ENCODE results near the gene TBCC. TPM values are rescaled to one million over a fixed set of nuclear protein-coding genes. Genes with fewer than 3 reads are reported as not detected.
A peak's percentile ranks its signal among the peaks of the same experiment; 100 is the strongest.
"Not testable (repeated sequence)": the region's sequence is repeated elsewhere in the genome, so short reads cannot be mapped to it uniquely, and the experiment has no call there.

TBCC gene
- total RNA-seq, 2 experiments from 2014 or later = 78.0 to 136 TPM

GRCh38 chr6:42777126-42777822, 31.4 kb upstream of the TBCC start:
- peaks cover 89% of the 10 kb centered on the region for H3K4me1 ChIP-seq (ENCODE audit: insufficient read depth, low read length, poor library complexity, severe bottlenecking)
- H2AFZ ChIP-seq (ENCODE audit: low read length) = peak overlapping the region; percentile 9; the same call in 1 of the 2 replicates
- TF ChIP-seq CTCF (conservative IDR thresholded peaks at IDR 0.05; ENCODE audit: low read length) (no peak), EZH2phosphoT487 (IDR thresholded peaks at IDR 0.05; ENCODE audit: borderline replicate concordance, low read depth, low read length) (no peak)
- ChIA-PET POLR2A (interaction anchor here (0.7 to 27.1 kb wide), 4 partner anchors 15 to 51 kb away, joined by 3 to 494 read pairs (median 6); partner anchors contain the start of gene TBCC), CTCF (ENCODE audit: unreplicated experiment) (no interaction called here)
- peak; percentile 75 for DNase-seq (ENCODE audit: low spot score)
- H3K4me2 ChIP-seq (ENCODE audit: low read length) = peak overlapping the region; percentile 75
- peaks cover 73% of the 10 kb centered on the region; the same call in 1 of the 2 replicates for H3K79me2 ChIP-seq (ENCODE audit: insufficient read depth, low read depth, low read length)
- H3K9me3 ChIP-seq (ENCODE audit: low read length) = no peaks in the 10 kb centered on the region
- H4K20me1 ChIP-seq (ENCODE audit: insufficient read depth, low read length) = no peaks in the 10 kb centered on the region
- BruUV-seq (replicated peaks) = no TSS peak
- intact Hi-C loops (cut with micrococcal nuclease; ENCODE audit: unreplicated experiment) = no loop called here
- peak overlapping the region; percentile 38 for H3K4me3 ChIP-seq (ENCODE audit: low read depth, low read length, poor library complexity, severe bottlenecking)
- H3K9me2 ChIP-seq (ENCODE audit: insufficient read depth, low read length) = no peaks in the 10 kb centered on the region
- no peaks in the 10 kb centered on the region for H3K36me3 ChIP-seq (ENCODE audit: insufficient read depth, low read length)
- H3K27ac ChIP-seq (ENCODE audit: low read depth, low read length, poor library complexity, severe bottlenecking) = peak overlapping the region; percentile 92

- H3K36me3 ChIP-seq (ENCODE audit: insufficient read depth, low read length); H3K9me3 ChIP-seq (ENCODE audit: low read length); H4K20me1 ChIP-seq (ENCODE audit: insufficient read depth, low read length); intact Hi-C loops (cut with micrococcal nuclease; ENCODE audit: unreplicated experiment); H3K9me2 ChIP-seq (ENCODE audit: insufficient read depth, low read length); BruUV-seq (replicated peaks): not testable (repeated sequence)
- Histone ChIP-seq H3K4me1 (ENCODE audit: insufficient read depth, low read length, poor library complexity, severe bottlenecking) (peaks cover 95% of the 10 kb centered on the region), H3K27ac (ENCODE audit: low read depth, low read length, poor library complexity, severe bottlenecking) (peak overlapping the region; percentile 92), H3K4me2 (ENCODE audit: low read length) (peak overlapping the region; percentile 70), H3K79me2 (ENCODE audit: insufficient read depth, low read depth, low read length) (peaks cover 68% of the 10 kb centered on the region; the same call in 1 of the 2 replicates), H3K4me3 (ENCODE audit: low read depth, low read length, poor library complexity, severe bottlenecking) (peak overlapping the region; percentile 40), H2AFZ (ENCODE audit: low read length) (peak overlapping the region; percentile 29; the same call in 1 of the 2 replicates)
- ChIA-PET POLR2A (interaction anchor here (1.3 to 27.1 kb wide), 3 partner anchors 11 to 105 kb away, joined by 6 to 494 read pairs (median 7); partner anchors contain the start of genes RPL7L1 and TBCC), CTCF (ENCODE audit: unreplicated experiment) (interaction anchor here (1.0 kb wide), 1 partner anchor 32 kb away, joined by 3 read pairs; no protein-coding TSS in a partner anchor)
- DNase-seq (ENCODE audit: low spot score) = peak; percentile 62
Observed at GRCh38 chr6:42774821-42775487, 29.1 kb upstream of the TBCC start.

GRCh38 chr6:42774201-42774600, 28.3 kb upstream of the TBCC start:
- CTCF ChIA-PET (ENCODE audit: unreplicated experiment) = no interaction called here

More at GRCh38 chr6:42774201-42774600, 28.3 kb upstream of the TBCC start:
- peak overlapping the region; percentile 70 for H3K4me2 ChIP-seq (ENCODE audit: low read length)
- no peak for DNase-seq (ENCODE audit: low spot score)
- H3K36me3 ChIP-seq (ENCODE audit: insufficient read depth, low read length) = no peaks in the 10 kb centered on the region
- peak overlapping the region; percentile 92 for H3K27ac ChIP-seq (ENCODE audit: low read depth, low read length, poor library complexity, severe bottlenecking)
- H2AFZ ChIP-seq (ENCODE audit: low read length) = peak overlapping the region; percentile 29; the same call in 1 of the 2 replicates
- intact Hi-C loops (cut with micrococcal nuclease; ENCODE audit: unreplicated experiment) = no loop called here
- peaks cover 95% of the 10 kb centered on the region for H3K4me1 ChIP-seq (ENCODE audit: insufficient read depth, low read length, poor library complexity, severe bottlenecking)
- no TSS peak for BruUV-seq (replicated peaks)
- H3K79me2 ChIP-seq (ENCODE audit: insufficient read depth, low read depth, low read length) = peaks cover 61% of the 10 kb centered on the region; the same call in 1 of the 2 replicates
- H4K20me1 ChIP-seq (ENCODE audit: insufficient read depth, low read length) = no peaks in the 10 kb centered on the region
- no peaks in the 10 kb centered on the region for H3K9me3 ChIP-seq (ENCODE audit: low read length)
- H3K4me3 ChIP-seq (ENCODE audit: low read depth, low read length, poor library complexity, severe bottlenecking) = peak overlapping the region; percentile 40
- POLR2A ChIA-PET = interaction anchor here (7.1 to 27.1 kb wide), 2 partner anchors 7 to 27 kb away, joined by 67 to 494 read pairs; partner anchors contain the start of genes BICRAL and TBCC
- H3K9me2 ChIP-seq (ENCODE audit: insufficient read depth, low read length) = no peaks in the 10 kb centered on the region
- no peak for TF ChIP-seq EZH2phosphoT487 (IDR thresholded peaks at IDR 0.05; ENCODE audit: borderline replicate concordance, low read depth, low read length)
- no peak for TF ChIP-seq CTCF (conservative IDR thresholded peaks at IDR 0.05; ENCODE audit: low read length)

Data from OCI-LY7 (cell line).